ENCODE data around the gene KLHDC7B.

KLHDC7B gene

DNA sequence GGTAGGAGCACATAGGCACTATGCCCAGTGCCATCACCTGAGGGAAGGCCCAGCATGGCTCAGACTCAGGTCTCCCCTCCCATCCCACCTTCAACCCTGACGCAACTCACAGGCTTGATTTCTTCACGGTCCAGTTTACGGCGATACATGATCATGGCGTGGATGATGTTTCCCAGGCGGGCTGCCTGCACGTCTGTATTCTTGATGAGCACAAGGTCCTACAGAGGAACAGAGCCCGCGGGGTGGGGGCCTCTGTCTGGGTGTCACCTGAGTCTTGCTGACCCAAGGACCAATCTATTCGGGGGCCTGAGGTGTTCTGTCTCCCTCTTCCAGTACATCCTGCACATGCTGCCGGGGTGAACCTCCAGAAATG is 28.7 kb downstream of the KLHDC7B start:
- DNase-seq, result no peak

DNA sequence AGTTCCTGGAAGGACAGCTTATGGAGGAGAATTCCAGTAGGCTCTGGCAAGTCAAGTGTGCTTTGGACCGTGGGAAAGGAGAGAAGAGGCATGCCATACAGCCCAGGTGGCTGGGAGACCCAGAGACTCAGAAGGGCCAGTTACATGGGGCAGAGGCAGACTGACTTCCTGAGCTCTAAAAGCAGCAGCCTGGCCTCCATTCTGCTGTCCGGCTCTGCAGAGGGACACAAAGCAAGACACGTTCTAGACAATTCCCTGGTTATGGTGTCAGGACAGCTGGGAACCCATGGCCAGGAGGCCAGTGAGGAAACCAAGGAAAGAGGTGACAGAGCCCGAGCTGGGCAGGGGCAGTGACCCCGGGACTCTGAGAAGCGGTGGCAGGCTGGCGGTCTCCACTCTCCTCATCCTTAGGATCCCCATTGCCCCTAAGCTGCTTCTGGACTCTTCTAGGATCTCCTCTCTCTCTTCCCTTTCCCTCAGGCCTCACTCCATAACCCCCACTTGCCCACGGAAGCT is 29.8 kb downstream of the KLHDC7B start:
- DNase-seq, result no peak

DNA sequence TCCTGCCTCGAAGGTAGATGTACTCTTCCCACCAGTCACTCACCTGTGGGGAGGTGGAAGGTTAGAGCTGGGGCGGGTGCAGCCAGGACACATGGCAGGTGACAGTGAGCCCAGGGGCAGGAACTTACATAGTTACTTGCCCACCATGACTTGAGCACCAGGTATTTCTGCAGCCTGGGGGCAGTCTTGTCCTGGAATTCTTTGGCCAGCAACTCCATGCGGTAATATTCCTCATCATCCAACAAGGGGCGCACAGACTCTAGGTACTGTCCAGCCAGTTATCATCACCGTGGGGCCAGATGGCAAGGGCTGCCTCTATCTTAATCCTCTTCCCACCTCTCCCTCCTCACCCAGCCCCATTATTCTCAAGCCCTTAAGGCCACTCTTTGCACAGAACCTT is 30.4 kb downstream of the KLHDC7B start:
- no peak for DNase-seq

DNA sequence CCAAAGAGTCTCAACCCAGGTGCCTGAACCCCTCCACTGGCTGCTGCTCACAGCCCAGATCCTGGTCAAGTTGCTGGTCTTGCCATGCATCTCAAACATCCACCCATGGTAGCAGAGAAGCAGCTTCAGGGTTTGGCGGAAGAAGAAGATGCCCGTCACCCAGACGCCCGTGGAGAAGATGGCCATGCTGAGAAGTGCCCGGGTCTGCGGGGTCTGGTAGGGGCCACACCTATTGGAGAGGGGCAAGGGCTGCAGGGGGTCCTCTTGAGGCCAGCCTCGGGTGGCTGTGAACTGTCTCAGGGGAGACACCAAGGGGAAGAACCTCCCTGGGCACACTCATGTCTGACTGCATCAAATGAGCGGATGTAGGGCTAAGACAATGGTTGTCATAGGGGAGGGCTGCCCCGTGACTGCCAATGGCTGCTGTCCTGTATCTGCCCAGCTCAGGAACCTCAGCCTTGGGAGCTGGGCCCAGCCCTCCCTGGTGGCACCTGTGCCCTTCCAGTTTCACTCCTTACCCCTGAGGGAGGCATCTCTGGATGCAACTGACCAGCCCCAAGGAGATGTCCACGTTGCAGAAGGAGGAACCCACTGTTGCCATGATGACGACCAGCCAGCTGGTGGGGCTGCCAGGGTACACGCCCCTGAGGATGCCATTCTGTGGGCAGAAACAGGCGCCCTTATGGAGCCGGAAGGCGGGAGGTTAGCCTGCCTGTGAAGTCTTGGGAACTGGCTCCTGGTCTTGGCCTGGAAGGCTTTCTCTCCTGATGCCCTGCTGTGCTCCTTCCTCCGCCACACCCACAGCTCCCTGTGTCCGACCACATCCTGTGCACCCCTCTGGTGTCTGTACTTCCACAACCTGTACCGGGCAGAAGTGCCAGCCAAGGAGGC is 31.4 kb downstream of the KLHDC7B start:
- no peak for DNase-seq

DNA sequence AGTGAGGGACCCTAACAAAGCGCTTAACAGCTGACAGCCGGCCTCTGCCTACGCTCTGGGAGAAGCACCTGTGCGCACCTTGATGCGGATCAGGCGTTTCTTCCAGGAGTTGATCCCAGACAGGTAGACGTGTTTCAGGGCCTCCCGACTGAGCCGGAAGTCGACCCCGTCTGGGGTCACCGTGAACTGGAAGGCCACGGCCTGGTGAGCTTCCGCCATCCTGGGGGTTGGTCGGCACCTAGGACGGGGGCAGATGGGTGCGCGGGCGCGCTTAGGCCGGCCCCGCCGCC is 31.9 kb downstream of the KLHDC7B start:
- DNase-seq, result no peak

DNA sequence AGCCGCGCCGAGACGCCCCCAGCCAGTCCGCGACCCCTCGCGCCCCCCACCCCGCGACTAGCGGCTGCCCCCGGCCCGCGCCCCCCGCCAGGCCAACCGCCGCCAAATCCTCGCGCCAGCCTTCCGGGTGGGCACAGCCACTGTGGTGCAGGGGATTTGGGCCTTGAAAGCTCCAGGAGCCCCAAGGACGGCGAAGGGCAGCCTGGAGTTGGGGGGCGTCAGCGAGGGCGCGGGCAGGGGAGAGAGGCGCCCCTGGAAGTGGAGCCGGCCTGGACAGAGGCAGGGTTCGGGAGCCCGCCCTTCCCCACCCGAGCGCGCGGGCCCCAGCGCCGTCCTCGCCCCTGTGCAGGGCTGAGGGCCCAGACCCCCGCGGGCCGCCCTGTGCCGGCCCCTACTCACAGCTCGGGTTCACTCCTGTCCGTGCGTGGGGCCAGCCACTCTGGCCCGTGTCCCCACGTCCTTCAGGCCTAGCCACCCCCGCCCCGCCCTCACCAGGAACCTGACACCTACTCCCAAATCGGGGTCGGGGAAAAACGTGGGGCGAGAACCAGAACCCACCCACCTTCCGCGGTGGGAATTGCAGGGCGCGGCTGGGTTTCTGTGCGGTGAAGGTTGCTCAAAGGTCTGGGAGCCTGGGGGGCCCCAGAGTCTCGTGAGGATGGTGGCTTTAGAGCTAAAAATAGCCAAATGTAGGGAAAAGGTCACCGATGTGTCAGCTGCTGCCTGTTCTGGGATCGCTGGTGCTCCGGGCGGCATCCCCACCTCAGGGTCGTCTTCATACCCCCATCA is 32.5 kb downstream of the KLHDC7B start, which contains the start of gene CPT1B:
Gene CPT1B, minus strand, starts transcription at position 441 of the 789 bp plus-strand sequence. CDS start 512 bp downstream, outside the sequence.
- no peak for DNase-seq

DNA sequence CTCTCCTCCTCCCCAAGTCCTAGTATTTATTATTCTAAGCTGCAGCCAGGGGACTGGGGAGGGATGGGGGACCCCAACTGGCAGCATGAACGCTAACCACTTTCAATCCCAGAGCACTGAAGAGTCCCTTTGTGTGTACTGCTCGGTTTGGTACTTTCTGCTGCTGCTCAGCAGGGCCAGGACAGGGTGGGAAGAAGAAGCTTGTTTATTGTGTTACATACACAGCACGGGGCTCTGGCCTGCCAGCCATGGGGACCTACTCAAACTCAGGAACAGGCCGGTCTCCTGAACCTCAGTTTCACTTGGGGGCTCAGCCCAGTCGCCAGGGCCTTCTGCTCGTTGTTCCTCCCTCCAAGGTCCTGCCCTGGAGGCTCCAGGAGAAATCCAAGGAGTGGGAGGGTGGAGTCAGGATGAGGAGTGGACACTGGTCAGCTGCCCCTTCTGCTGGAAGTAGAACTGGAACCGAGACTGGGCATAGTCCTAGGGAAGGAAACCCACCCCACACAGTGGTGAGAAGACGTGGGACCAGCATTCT is 33.1 kb downstream of the KLHDC7B start:
- DNase-seq, result no peak

DNA sequence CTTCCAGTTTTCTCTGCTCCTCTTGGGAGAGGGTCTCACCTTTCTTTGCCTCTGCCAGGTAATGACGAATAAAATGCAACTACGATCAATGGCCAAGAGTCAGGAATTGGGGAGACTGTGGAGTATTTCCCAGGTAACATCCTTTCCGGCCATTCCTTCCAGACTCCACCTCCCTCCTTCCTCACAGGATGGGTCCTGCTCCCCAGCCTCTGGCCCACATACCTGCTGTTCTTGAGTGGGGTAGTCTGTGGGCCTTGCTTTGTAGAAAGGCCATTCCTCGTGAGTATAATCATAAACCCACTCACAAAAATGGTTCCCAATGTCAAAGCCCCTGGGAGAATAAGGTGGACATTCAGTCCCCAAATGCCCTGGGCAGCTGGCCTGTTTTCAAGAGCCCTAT is 34.1 kb downstream of the KLHDC7B start:
- DNase-seq, result no peak

DNA sequence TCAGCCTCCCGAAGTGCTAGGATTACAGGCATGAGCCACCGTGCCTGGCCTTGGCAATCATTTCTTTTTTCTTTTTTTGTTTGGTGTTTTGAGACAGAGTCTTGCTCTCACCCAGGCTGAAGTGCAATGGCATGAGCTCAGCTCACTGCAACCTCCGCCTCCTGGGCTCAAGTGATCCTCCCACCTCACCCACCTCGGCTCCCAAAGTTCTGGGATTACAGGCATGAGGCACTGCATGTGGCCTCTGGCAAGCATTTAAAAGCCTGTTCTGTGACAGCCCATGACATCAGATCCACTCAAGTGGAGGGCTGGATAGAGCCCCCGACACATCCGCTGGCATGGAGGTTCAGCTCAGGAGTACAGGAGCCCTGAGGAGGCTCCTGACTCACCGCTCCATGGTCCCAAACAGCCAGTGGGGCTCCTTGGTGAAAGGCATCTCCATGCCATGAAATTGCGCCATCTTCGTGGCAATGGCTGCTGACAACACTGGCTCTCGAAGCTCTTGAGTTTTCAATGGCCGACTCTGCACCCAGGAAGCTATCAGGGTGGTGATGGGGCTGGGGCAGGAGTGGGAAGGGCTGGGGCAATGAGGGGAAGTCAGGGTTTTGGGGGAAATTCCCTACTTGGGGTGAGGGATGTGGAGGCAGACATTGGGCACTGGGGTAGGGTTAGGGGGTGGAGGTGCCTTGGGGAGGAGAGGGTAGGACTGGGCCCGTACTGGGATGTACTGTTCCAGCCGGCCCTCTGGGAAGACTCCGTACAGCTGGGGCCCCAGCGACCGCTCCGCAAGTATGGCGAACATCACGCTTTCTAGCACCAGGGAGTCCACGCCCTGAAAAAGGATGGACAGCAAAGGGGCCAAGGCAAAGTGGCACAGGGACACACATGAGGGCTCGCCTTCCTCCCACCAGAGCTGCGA is 35.6 kb downstream of the KLHDC7B start:
- no peak for DNase-seq

DNA sequence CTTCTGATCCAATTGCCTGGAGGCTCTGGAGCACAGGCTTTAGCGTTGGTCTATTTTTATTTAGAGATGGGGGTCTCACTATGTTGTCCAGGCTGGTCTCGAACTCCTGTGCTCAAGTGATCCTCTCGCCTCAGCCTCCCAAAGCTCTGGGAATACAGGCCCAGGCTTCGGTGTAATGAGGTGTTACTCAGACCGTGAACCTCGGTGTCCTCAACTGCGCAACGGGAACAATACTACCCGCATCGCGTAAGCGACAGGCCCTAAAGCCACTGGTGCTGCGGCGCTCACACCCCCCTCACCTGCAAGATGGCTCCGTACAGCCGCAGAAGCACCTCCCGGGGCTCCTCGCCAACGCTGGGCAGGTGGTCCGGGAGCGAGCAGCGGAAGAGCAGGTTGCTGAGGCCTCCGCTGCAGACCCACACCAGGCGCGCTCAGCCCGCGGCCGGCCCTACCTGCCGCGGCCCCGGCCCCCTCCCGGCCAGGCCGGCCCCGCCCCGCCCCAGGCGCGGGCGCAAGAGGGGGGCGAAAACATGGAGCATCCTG is 36.3 kb downstream of the KLHDC7B start:
- DNase-seq, result no peak

DNA sequence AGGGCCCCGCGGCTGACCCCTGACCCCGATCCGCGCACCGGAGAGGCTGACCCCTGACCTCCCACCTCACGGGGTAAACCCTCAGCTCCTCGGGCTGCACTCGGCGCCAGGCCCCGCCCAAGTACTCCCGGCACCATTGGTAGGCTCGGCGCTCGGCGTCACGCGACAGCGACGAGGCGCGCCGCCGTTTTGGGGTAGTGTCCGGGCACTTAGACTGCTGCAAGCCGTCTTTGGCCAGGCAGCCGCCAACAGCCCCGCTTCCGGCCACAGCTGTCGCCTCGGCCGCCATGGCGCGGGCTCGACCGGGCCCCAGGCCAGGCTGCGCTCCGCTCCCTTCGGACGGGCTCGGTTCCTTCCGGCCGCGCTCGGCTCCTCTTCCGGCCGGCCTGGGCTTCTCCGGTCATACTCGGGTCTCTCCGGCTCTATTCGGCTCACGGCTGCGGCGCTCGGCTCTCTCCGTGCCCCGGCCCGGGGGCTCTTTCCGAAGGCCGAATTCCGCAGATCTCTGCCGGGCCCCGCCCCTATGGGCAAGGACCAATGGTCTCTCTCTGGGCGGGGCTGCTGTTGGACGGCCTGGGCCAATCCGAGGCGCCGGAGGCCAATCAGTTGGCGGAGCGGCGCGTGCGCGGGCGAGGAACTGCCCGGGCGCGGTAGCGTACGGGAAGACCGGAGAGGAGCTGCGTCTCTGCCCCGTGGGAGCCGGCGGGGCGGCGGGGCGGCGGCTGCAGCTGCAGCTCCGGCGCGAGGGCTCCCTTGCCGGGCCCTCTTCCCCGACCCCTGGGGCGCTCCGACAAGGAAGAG is 37.0 kb downstream of the KLHDC7B start, which contains the start of gene CHKB:
Gene CHKB, minus strand, starts transcription at position 357 of the 801 bp plus-strand sequence. Its CDS starts 68 bp downstream, at position 289.
- peak; percentile 95 for DNase-seq

DNA sequence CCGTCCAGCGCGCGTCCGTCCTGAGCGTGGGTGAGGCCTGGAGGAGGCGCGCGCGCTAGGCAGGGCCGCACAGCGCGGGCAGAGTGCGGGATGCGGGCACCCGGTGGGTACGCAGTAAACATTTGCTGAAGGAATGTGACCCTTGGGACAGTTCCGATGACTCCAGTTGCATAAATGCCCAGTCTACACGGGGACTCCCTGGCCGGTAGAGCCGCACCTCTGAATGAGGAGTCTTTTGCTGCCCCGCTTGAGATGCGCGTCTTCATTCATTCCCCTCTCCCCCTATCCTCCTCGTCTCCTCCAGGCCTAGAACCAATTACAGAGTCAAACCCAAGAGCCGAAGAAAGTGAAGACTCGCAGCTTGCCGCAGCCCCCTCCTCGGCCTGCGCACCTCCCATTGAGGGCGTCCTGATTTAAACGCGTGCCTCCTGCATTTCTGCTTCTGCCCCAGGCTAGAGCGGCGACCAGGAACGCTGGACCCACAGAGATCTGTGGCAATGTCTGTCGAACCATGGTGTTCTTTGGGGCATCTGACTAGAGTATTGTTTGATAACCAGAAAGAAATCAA is 37.7 kb downstream of the KLHDC7B start:
- no peak for DNase-seq

DNA sequence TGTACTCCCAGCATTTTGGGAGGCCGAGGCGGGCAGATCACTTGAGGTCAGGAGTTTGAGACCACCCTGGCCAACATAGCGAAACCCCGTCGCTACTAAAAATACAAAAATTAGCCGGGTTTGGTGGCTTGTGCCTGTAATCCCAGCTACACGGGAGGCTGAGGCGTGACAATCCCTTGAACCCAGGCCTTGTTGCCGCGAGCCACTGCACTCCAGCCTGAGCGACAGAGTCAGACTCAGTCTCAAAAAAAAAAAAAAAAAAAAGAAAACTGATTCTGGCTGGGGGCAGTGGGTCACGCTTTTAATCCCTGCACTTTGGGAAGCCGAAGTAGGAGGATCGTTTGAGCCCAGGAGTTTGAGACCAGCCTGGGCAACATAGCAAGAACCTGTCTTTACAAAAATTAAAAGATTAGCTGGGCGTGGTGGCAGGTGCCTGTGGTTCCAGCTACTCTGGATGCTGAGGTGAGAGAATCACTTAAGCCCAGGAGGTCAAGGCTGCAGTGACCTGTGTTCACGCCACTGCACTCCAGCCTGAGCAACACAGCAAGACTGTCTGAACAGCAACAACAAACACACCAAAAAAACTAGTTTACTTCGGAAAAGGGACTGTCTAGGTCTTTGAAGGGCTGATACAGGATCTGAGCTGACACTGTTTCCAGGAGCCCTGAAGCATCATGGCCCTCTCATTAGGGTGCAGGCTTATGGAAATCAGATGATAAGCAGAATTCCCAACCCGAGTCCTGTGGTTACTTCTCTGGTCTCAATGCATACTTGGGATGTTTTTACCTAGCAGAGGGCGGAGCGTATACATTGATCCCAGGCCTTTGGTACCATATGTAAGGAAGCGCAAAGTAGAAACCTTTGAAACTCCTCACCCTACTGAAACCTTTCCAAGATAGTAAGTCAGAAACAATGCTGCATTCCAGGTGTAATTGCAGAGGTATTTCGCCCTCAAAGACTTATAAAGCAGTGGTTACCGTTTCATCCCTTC is 38.7 kb downstream of the KLHDC7B start:
- DNase-seq, result no peak

DNA sequence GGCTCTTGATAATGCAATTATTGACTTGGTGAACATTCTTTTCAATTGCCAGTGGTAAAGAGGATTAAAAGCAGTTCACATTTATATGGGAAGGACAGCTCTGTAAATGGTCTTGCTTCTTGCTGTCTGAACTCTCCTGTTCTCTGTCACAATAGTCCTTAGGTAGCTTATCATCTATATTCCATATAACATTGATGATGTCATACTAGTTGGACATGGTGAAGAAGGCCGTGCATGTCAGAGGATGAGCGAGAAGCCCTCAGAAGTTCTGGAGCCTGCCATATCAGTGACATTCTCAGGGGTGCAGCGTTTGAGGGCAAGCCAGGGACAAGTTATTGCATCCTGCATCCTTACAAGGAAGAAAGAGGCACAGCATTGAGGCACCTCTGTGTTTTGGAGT is 39.5 kb downstream of the KLHDC7B start:
- no peak for DNase-seq

DNA sequence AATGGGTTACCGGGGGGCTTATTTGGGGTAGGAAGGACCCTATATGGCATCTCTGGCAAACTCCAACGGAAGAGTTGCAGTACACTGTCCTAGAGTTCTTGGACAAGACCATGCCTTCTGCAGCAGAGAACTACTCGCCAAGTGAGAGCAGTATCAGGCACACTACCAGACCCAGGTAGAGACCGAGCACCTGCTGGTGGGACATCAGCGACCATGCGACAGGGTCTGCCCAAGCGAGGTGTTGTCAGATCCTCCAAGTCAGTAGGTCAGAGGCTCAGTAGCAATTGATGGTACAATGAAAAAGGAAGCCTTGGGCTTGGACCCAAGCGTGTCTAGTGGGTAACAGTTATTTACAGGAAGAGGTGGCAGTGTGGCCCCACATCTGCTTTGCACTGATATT is 40.1 kb downstream of the KLHDC7B start:
- DNase-seq, result no peak

DNA sequence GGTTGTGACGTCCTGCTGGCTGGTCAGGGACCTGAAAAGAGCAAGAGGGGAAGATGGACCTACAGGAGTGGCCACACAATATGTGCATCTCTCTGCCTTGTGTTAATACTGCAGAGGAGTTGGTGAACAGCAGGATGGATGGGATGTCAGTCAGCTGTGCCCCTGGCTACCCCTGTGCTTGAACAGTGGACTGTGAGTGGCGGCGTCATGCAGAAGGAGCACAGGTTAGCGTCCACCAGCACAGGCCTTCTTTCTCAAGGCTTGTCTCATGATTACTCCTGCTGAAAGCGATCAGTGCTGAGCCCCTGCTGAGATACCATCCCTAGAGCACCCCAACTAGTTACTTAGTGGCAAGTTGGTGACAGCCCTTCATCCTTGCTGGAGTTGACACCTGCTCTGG is 40.7 kb downstream of the KLHDC7B start:
- no peak for DNase-seq

DNA sequence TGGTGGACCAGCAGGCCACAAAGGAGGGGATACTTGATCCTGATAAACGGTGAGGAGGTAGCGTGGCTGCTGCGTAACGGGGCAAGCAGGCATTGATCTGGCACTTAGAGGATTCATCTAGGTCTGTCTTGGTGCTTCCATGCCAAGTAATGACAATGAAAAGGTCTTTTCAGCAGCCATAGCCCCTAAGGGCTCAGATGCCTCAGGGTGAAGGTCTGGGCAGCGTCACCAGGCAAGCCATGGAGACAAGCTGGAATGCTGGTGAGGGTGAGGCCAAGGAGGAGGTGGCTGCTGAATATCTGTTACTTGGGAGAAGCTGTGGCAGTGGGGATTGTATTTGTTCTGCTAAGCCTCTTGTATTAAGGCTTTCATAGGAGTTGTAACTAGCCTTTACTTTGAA is 41.7 kb downstream of the KLHDC7B start:
- no peak for DNase-seq

DNA sequence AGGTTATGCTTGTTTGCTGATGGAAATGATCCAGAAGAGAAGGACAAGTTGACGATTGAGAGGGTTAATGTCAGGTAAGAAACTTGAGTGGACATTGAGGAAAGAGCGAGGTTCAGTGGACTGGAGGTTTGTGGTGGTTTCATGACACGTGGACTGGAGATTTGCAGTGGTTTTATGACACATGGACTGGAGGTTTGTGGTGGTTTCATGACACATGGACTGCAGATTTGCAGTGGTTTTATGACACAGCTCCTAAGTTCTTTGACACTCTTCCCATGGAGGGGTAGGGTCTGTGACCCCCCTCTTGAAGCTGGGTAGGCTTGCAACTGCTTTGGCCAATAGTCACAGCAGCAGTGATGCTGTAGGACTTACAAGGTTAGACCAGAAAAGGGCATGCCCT is 49.5 kb downstream of the KLHDC7B start:
- no peak for DNase-seq

DNA sequence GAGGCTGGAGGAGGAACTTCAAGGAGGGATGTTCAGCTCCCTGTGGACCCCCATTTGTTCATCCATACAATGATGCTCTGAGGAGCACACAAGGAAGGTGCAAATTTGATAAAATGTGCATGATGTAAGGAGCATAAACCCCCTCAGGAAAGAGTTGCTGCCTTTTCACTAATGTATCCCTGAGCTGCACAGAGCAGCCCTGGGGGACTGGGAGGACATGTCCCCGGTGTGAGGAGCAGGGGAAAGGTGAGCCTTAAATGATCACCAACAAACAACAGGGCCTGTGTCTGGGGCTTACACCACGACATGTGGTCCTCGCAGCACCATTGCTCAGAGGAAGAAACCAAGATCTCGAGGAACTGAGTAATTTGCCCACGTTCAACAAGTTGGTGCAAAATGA is 51.4 kb downstream of the KLHDC7B start:
- DNase-seq, result no peak
